ENCODE measurements around the gene ZSWIM7.

- TF ChIP-seq CTCF (conservative IDR thresholded peaks at IDR 0.05; ENCODE audit: low read depth, low read length): no peak
- no peak for TF ChIP-seq EZH2 (IDR thresholded peaks at IDR 0.05; ENCODE audit: borderline replicate concordance, low read depth, low read length, poor library complexity, severe bottlenecking)
Observed at GRCh38 chr17:15965528-15965927, 34.0 kb downstream of the ZSWIM7 start.

Measured in A673 (cell line).